ENCODE data around the gene NCOA4.

The NCOA4 gene

DNA sequence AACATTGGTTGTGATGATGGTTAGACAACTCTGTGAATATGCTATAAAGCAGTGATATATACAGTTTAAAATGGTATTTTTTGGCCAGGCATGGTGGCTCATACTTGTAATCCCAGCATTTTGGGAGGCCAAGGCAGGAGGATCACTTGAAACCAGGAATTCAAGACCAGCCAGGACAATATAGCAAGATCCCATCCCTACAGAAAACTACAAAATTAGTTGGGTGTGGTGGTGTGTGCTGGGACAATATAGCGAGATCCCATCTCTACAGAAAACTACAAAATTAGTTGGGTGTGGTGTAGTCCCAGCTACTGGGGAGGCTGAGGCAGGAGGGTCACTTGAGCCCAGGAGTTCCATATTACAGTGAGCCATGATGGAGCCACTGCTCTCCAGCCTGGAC is 43.1 kb upstream of the NCOA4 start:
- TF ChIP-seq, protein P1, sequence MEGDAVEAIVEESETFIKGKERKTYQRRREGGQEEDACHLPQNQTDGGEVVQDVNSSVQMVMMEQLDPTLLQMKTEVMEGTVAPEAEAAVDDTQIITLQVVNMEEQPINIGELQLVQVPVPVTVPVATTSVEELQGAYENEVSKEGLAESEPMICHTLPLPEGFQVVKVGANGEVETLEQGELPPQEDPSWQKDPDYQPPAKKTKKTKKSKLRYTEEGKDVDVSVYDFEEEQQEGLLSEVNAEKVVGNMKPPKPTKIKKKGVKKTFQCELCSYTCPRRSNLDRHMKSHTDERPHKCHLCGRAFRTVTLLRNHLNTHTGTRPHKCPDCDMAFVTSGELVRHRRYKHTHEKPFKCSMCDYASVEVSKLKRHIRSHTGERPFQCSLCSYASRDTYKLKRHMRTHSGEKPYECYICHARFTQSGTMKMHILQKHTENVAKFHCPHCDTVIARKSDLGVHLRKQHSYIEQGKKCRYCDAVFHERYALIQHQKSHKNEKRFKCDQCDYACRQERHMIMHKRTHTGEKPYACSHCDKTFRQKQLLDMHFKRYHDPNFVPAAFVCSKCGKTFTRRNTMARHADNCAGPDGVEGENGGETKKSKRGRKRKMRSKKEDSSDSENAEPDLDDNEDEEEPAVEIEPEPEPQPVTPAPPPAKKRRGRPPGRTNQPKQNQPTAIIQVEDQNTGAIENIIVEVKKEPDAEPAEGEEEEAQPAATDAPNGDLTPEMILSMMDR (IDR thresholded peaks at IDR 0.05; ENCODE audit: insufficient read depth, low read depth, low read length, missing control alignments) = no peak
- no peak overlapping the region for H3K4me3 ChIP-seq (ENCODE audit: low read length)
- DNase-seq (ENCODE audit: low read depth) = no peak

DNA sequence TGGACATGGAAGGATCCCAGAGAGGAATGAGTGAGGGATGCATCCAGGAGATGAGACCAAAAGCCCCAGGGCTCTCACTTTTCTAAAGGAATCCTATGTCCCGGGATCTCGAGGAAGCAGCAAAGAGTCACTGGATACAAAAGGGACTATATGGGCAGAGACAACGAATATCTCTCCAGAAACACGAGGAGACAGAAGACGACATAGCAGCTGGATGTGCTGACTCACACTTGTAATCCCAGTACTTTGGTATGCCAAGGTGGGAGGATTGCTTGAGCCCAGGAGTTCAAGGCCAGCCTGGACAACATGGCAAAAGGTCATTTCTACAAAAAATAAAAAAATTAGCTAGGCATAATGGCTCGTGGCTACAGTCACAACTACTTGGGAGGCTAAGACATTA is 40.3 kb upstream of the NCOA4 start:
- no peak overlapping the region for H3K4me3 ChIP-seq (ENCODE audit: low read length)
- TF ChIP-seq, protein P1 (IDR thresholded peaks at IDR 0.05; ENCODE audit: insufficient read depth, low read depth, low read length, missing control alignments) = no peak
- no peak for DNase-seq (ENCODE audit: low read depth)

DNA sequence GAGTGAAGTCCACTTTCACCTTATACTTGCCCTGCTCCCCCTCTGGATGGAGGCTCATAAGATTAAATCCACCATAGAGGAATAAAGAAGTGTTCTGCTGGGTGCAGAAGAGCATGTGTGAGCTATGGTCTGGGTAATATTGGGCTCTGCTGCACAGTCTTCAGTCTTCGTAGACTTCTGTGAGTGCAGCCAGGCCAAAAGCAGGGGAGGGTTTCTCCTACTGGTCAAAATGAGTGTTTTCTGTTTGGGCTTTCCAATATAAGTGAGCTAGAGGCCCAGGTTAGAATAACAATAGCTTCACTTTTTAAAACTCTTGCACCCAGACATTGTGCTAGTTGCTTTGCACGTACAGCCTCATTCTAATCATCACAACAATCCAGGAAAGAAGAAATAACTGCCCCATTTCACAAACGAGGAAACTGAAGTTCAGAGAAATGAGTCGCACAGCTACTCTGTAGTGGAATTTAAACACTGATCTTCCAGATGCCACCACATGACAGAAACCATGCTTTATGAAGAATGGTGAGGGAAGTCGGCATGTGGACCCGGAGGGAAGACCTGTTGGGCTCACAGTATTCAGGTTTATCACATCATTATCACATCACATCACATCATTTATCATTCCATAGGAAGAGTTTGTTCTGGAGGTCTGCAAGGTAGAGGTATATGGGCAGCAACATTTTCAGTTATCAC is 39.5 kb upstream of the NCOA4 start:
- no peak for DNase-seq (ENCODE audit: low read depth)
- TF ChIP-seq, protein P1 (IDR thresholded peaks at IDR 0.05; ENCODE audit: insufficient read depth, low read depth, low read length, missing control alignments) = no peak
- H3K4me3 ChIP-seq (ENCODE audit: low read length) = no peak overlapping the region

DNA sequence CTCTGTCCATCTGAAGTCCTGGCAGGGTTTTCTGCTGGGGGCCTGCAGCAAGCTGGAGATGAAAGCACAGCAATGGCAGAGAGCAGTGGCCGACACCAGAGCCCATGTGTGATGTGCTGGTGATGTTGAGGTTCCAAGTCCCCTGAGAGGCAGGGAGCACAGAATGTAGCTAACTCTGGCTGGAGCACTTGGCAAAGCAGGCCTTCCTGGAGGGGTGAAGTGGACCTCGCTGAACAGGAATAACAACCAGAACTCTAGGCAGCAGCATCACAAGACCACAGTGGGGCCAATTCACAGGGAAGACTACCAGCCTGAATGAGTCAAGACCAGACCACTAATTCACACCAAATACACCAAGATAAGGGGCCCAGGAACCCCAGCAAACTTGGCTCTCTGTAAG is 38.5 kb upstream of the NCOA4 start:
- TF ChIP-seq, protein P1 (IDR thresholded peaks at IDR 0.05; ENCODE audit: insufficient read depth, low read depth, low read length, missing control alignments) = no peak
- no peak overlapping the region for H3K4me3 ChIP-seq (ENCODE audit: low read length)
- no peak for DNase-seq (ENCODE audit: low read depth)

DNA sequence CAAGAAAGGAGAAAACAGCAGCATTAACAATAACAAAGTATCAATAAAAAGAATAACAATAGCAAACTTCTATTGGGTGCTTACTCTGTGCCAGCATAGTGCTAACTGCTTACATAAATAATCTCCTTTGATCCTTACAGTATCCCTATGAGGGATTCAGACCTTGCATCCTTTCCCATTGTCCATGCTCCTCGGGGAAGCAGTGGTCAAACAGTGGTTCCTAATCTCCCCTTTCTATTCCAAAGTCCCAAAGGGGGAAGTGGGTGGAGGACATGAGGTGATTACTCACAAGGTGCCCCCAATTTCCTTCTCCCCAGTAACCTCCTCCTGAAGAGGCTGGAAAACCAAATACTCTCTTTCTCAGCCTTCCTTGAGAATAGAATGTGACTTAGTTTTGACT is 37.7 kb upstream of the NCOA4 start:
- TF ChIP-seq, protein P1 (IDR thresholded peaks at IDR 0.05; ENCODE audit: insufficient read depth, low read depth, low read length, missing control alignments) = no peak
- no peak overlapping the region for H3K4me3 ChIP-seq (ENCODE audit: low read length)
- no peak for DNase-seq (ENCODE audit: low read depth)

DNA sequence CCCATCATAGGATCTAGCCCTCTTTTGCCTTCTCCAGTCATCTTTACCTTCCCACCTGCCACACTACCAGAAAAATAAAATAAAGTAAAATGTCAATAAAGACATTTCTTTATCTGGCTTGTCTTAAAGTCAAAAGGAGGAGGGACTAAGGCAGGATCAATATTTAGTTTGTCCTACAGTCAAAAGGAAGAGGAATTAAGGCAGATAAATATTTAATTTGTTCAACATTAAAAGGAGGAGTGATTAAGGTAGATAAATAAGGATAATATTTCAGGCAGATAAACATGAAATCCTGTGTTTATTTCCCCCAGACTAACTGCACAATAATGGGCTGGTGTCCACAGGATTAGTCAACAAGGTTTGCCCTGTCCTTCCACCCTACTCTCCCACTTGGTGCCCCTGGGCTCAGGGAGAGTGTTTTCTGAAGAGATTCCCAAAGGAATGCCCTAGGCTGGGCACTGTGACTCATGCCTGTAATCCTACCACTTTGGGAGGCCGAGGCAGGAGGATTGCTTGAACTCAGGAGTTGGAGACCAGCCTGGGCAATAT is 33.9 kb upstream of the NCOA4 start:
- no peak for DNase-seq (ENCODE audit: low read depth)
- no peak overlapping the region for H3K4me3 ChIP-seq (ENCODE audit: low read length)
- TF ChIP-seq, protein P1 (IDR thresholded peaks at IDR 0.05; ENCODE audit: insufficient read depth, low read depth, low read length, missing control alignments) = no peak
